ENCODE results near the gene MMP7. TPM values are rescaled to one million over a fixed set of nuclear protein-coding genes. Genes with fewer than 3 reads are reported as not detected.

MMP7 gene
- total RNA-seq, 1 experiment from 2014 or later: 2.7 TPM

DNA sequence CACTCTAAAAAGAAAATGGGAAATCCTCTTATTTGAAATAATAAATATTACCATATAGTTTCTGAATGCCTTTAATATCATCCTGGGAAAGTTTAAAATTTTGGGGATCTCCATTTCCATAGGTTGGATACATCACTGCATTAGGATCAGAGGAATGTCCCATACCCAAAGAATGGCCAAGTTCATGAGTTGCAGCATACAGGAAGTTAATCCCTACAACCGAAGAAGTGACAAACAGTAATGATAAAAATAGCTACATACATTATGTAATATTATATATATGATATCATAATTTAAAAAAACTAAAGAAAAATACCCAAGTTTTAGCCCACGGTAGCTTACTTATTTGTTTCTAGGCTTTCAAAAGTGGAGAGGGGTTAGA is 7.4 kb downstream of the MMP7 start:
- CTCF ChIA-PET: no interaction called here

DNA sequence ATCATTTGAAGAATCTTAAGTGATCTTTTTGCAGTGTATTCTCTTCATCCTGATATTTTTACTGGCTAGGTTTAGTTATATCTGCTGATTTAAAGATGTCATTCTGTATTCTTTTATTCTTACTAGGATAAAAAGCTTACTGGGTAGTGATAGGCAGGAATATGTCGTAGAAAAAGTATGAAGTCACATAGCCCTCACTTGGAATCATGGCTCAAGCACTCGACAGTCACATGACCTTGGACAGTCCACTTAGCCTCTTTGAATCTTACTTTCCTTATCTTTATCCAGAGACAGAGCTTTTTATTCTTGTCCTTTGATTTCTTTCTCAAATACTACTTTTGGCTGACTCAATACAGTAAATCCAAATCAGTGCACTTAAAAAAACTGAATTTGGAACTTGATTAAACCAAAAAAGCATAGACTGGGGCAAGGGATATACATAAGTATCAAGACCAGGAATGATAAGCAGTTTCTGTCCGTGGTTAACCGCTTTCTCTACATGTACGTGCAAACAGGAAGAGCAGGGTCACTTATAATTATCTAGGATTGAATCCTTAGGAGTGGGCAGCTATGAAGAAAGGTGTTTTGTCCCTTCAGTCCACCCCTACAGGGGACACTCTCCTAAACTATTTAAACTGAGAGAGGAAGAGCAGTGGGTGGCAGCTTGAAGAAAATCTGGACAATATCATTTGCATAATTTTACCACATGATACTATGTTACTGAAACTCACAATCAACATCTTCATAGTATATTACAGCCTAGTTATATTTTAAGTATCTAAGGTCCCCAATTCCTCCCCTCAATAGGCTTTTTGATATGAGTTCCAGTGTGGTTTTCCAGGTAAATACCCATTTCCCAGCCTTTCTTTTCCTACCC is 8.0 kb downstream of the MMP7 start:
- Histone ChIP-seq H3K9me3 (ENCODE audit: control insufficient read depth, insufficient read depth, low read depth, low read length) (no peaks in the 10 kb centered on the region), H3K27ac (ENCODE audit: low read length) (peak overlapping the region; percentile 15; the same call in 1 of the 2 replicates), H3K4me3 (ENCODE audit: low read depth in 2 of 2, low read length in 2 of 2) (no peak overlapping the region), H3K27me3 (ENCODE audit: control insufficient read depth, insufficient read depth, low read length) (no peaks in the 10 kb centered on the region), H3K36me3 (ENCODE audit: control insufficient read depth, insufficient read depth, low read length) (no peaks in the 10 kb centered on the region), H3K4me1 (ENCODE audit: control insufficient read depth, insufficient read depth, low read length) (peaks cover 3% of the 10 kb centered on the region; the same call in 1 of the 2 replicates)
- TF ChIP-seq SIN3A (IDR thresholded peaks at IDR 0.05; ENCODE audit: borderline replicate concordance, insufficient read depth, low read depth, low read length) (no peak), TCF7L2 (IDR thresholded peaks at IDR 0.05; ENCODE audit: low read depth, low read length) (no peak), POLR2AphosphoS5 (IDR thresholded peaks at IDR 0.05; ENCODE audit: low read depth, low read length) (no peak)
- TF ChIP-seq, protein P1, sequence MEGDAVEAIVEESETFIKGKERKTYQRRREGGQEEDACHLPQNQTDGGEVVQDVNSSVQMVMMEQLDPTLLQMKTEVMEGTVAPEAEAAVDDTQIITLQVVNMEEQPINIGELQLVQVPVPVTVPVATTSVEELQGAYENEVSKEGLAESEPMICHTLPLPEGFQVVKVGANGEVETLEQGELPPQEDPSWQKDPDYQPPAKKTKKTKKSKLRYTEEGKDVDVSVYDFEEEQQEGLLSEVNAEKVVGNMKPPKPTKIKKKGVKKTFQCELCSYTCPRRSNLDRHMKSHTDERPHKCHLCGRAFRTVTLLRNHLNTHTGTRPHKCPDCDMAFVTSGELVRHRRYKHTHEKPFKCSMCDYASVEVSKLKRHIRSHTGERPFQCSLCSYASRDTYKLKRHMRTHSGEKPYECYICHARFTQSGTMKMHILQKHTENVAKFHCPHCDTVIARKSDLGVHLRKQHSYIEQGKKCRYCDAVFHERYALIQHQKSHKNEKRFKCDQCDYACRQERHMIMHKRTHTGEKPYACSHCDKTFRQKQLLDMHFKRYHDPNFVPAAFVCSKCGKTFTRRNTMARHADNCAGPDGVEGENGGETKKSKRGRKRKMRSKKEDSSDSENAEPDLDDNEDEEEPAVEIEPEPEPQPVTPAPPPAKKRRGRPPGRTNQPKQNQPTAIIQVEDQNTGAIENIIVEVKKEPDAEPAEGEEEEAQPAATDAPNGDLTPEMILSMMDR (IDR thresholded peaks at IDR 0.05): no peak
- TF ChIP-seq, protein P2, sequence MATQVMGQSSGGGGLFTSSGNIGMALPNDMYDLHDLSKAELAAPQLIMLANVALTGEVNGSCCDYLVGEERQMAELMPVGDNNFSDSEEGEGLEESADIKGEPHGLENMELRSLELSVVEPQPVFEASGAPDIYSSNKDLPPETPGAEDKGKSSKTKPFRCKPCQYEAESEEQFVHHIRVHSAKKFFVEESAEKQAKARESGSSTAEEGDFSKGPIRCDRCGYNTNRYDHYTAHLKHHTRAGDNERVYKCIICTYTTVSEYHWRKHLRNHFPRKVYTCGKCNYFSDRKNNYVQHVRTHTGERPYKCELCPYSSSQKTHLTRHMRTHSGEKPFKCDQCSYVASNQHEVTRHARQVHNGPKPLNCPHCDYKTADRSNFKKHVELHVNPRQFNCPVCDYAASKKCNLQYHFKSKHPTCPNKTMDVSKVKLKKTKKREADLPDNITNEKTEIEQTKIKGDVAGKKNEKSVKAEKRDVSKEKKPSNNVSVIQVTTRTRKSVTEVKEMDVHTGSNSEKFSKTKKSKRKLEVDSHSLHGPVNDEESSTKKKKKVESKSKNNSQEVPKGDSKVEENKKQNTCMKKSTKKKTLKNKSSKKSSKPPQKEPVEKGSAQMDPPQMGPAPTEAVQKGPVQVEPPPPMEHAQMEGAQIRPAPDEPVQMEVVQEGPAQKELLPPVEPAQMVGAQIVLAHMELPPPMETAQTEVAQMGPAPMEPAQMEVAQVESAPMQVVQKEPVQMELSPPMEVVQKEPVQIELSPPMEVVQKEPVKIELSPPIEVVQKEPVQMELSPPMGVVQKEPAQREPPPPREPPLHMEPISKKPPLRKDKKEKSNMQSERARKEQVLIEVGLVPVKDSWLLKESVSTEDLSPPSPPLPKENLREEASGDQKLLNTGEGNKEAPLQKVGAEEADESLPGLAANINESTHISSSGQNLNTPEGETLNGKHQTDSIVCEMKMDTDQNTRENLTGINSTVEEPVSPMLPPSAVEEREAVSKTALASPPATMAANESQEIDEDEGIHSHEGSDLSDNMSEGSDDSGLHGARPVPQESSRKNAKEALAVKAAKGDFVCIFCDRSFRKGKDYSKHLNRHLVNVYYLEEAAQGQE (IDR thresholded peaks at IDR 0.05; ENCODE audit: insufficient read depth in 1 of 2, low read depth in 2 of 2, low read length in 1 of 2): no peak
- no TSS peak for BruUV-seq (replicated peaks)
- ATAC-seq: no peak
- in situ Hi-C loops (cut with HindIII; ENCODE audit: low pct_unique_long_range_greater_than_20kb, low sequenced_read_pairs) (no loop called here), intact Hi-C loops (cut with micrococcal nuclease; ENCODE audit: unreplicated experiment) (no loop called here)
- DNase-seq (ENCODE audit: low read depth, low spot score): no peak
- CTCF ChIA-PET: no interaction called here
- POLR2A ChIA-PET: no interaction called here

More for the DNA sequence above, 7.4 kb downstream of the MMP7 start:
- in situ Hi-C loops (cut with HindIII; ENCODE audit: low pct_unique_long_range_greater_than_20kb, low sequenced_read_pairs): no loop called here
- Histone ChIP-seq H3K27me3 (ENCODE audit: control insufficient read depth, insufficient read depth, low read length) (no peaks in the 10 kb centered on the region), H3K36me3 (ENCODE audit: control insufficient read depth, insufficient read depth, low read length) (no peaks in the 10 kb centered on the region), H3K9me3 (ENCODE audit: control insufficient read depth, insufficient read depth, low read depth, low read length) (no peaks in the 10 kb centered on the region), H3K4me1 (ENCODE audit: control insufficient read depth, insufficient read depth, low read length) (peaks cover 10% of the 10 kb centered on the region), H3K4me3 (ENCODE audit: low read depth in 2 of 2, low read length in 2 of 2) (no peak overlapping the region), H3K27ac (ENCODE audit: low read length) (no peak overlapping the region)
- intact Hi-C loops (cut with micrococcal nuclease; ENCODE audit: unreplicated experiment): no loop called here
- POLR2A ChIA-PET: no interaction called here
- DNase-seq (ENCODE audit: low read depth, low spot score) (no peak), ATAC-seq (no peak)
- TF ChIP-seq TCF7L2 (IDR thresholded peaks at IDR 0.05; ENCODE audit: low read depth, low read length) (no peak), SIN3A (IDR thresholded peaks at IDR 0.05; ENCODE audit: borderline replicate concordance, insufficient read depth, low read depth, low read length) (no peak), POLR2AphosphoS5 (IDR thresholded peaks at IDR 0.05; ENCODE audit: low read depth, low read length) (no peak)
- TF ChIP-seq, protein P2 (IDR thresholded peaks at IDR 0.05; ENCODE audit: insufficient read depth in 1 of 2, low read depth in 2 of 2, low read length in 1 of 2): no peak
- TF ChIP-seq, protein P1 (IDR thresholded peaks at IDR 0.05): no peak
- BruUV-seq (replicated peaks): no TSS peak
